Kidney (tissue), 14 donors: ENCODE measurements around the gene MAML1. TPM values are rescaled to one million over a fixed set of nuclear protein-coding genes. Genes with fewer than 3 reads are reported as not detected.
A peak's percentile ranks its signal among the peaks of the same experiment; 100 is the strongest.

Source experiments
- DNase-seq, 5 donors: peaks; one replicate each; pipeline ENCODE4 v3.0.0-alpha.2; 2013 to 2020
- FAIRE-seq: peaks from 2 replicates; lab custom pipeline; 2012; peaks lifted over from hg19 to GRCh38; lab: Jason Lieb, UNC
- H3K27ac ChIP-seq, 2 donors: one replicate each; pipeline ENCODE4 v1.7.0; 2013; ENCODE audit warnings: low read depth in 2 of 2, low read length in 2 of 2, inconsistent platforms in 1 of 2
- H3K27me3 ChIP-seq: one replicate; pipeline ENCODE4 v1.7.1; 2013; ENCODE audit warnings: low read length, inconsistent platforms; ENCODE audit not compliant: control insufficient read depth, insufficient read depth
- H3K36me3 ChIP-seq, 3 donors: one replicate each; pipeline versions ENCODE4 v1.7.0 to v1.7.1; 2013; ENCODE audit warnings: low read length in 3 of 3, control low read depth in 1 of 3, inconsistent platforms in 1 of 3; ENCODE audit not compliant: insufficient read depth in 3 of 3, control insufficient read depth in 2 of 3
- H3K4me1 ChIP-seq, 3 donors: one replicate each; pipeline versions ENCODE4 v1.7.0 to v1.7.1; 2013; ENCODE audit warnings: low read length in 3 of 3, inconsistent platforms in 1 of 3, low read depth in 1 of 3; ENCODE audit not compliant: control insufficient read depth in 2 of 3, insufficient read depth in 2 of 3
- H3K4me3 ChIP-seq, 3 donors: one replicate each; pipeline versions ENCODE4 v1.7.0 to v1.8.1; 2013; ENCODE audit warnings: low read length in 3 of 3, control low read depth in 1 of 3, inconsistent platforms in 1 of 3
- H3K9ac ChIP-seq, 3 donors: one replicate each; pipeline versions ENCODE4 v1.7.0 to v1.7.1; 2013; ENCODE audit warnings: low read length in 3 of 3, control low read depth in 1 of 3, inconsistent platforms in 1 of 3
- H3K9me3 ChIP-seq, 3 donors: one replicate each; pipeline versions ENCODE4 v1.7.0 to v1.7.1; 2013; ENCODE audit warnings: low read length in 3 of 3, control low read depth in 1 of 3, inconsistent platforms in 1 of 3; ENCODE audit not compliant: control insufficient read depth in 2 of 3, insufficient read depth in 1 of 3
- CTCF ChIP-seq: IDR thresholded peaks from 3 replicates; pipeline ENCODE4 v1.5.1; 2012; ENCODE audit warnings: mild to moderate bottlenecking, moderate library complexity, borderline replicate concordance; ENCODE audit not compliant: insufficient read depth; ENCODE audit errors: extremely low read depth
- intact Hi-C: fragments of 100-400 bp; cut with DNase I; formaldehyde crosslinking; loops from one replicate; pipeline ENCODE4 v1.11.1; 2022
- polyA plus RNA-seq: library from polyadenylated mRNA; stranded (reverse); fragments of 350-450 nt; fragmentation: Illumina TruSeq; extraction: RNeasy Lipid Tissue Mini Kit (QIAGEN cat#74804); gene quantifications from one replicate; pipeline ENCODE4 v1.2.3, GENCODE V29; 2014; ENCODE audit warnings: low read depth, low replicate concordance; ENCODE audit not compliant: insufficient read depth
- total RNA-seq: library from RNA; stranded (reverse); fragmentation: NEBNext Ultra II Directional; extraction: Animal tissue kit (Norgen Biotek cat#: 25700); gene quantifications from one replicate; pipeline ENCODE4 v1.2.1, GENCODE V29; 2021
- donor health status: control.
- donor health status: control.
- donor health status: control.
- donor health status: control.
- donor health status: control.
- donor health status: DM: yes; HTN: yes; CAD: no.
- donor health status: Normal renal cell carcinoma (clear cell type).

Gene MAML1
- total and polyA plus RNA-seq, 2 donors from 2014 or later, result 5.3 to 26.8 TPM

GRCh38 chr5:179731791-179732411 lies 721 bp upstream of the MAML1 start:
- FAIRE-seq (no peak), DNase-seq (peak in 1 of 5 donors; percentile 84)
- H3K9me3 ChIP-seq, result no peaks in the 10 kb centered on the region
- peaks cover 0 to 7% (median 5%) of the 10 kb centered on the region in 3 donors for H3K4me1 ChIP-seq
- H3K4me3 ChIP-seq, result peak overlapping the region; percentile 53 to 68 (median 66)
- no peak for TF ChIP-seq CTCF
- H3K27me3 ChIP-seq, result no peaks in the 10 kb centered on the region
- peak overlapping the region in 1 of 3 donors; percentile 51 for H3K9ac ChIP-seq
- intact Hi-C loops, result no loop called here
- H3K36me3 ChIP-seq, result peaks cover 11 to 35% (median 29%) of the 10 kb centered on the region in 3 donors
- H3K27ac ChIP-seq, result peak overlapping the region in 1 of 2 donors; percentile 45

- peaks cover 0 to 7% (median 5%) of the 10 kb centered on the region in 3 donors for H3K4me1 ChIP-seq
- H3K27me3 ChIP-seq, result no peaks in the 10 kb centered on the region
- H3K4me3 ChIP-seq, result peak overlapping the region; percentile 70 to 94 (median 82)
- FAIRE-seq, result no peak
- intact Hi-C loops, result no loop called here
- DNase-seq, result peak; percentile 50 to 81 (median 62)
- peak overlapping the region; percentile 35 to 85 (median 69) for H3K9ac ChIP-seq
- peak overlapping the region; percentile 85 to 89 for H3K27ac ChIP-seq
- no peak for TF ChIP-seq CTCF
- peaks cover 4 to 22% (median 17%) of the 10 kb centered on the region in 3 donors for H3K36me3 ChIP-seq
- no peaks in the 10 kb centered on the region for H3K9me3 ChIP-seq
Measured at GRCh38 chr5:179732918-179733771, 523 bp downstream of the MAML1 start.

- no peak for DNase-seq
- no peak for FAIRE-seq
- H3K36me3 ChIP-seq, result peaks cover 4 to 16% (median 13%) of the 10 kb centered on the region in 3 donors
- intact Hi-C loops, result no loop called here
- H3K27ac ChIP-seq, result peak overlapping the region; percentile 85 to 89
- peak overlapping the region; percentile 70 to 94 (median 82) for H3K4me3 ChIP-seq
- peak overlapping the region; percentile 35 to 85 (median 69) for H3K9ac ChIP-seq
- no peaks in the 10 kb centered on the region for H3K9me3 ChIP-seq
- no peaks in the 10 kb centered on the region for H3K27me3 ChIP-seq
- no peak for TF ChIP-seq CTCF
- H3K4me1 ChIP-seq, result peaks cover 0 to 7% (median 5%) of the 10 kb centered on the region in 3 donors
Measured at GRCh38 chr5:179733772-179734126, 1.1 kb downstream of the MAML1 start.
